HFF-Myc (cell line): ENCODE data around the gene DNAJC6.

ENCODE experiments used
- DNase-seq: peaks from one replicate; pipeline ENCODE4 v3.0.0-alpha.2; 2011; ENCODE audit warnings: low read depth; ENCODE audit errors: extremely low read depth
- H3K4me3 ChIP-seq: replicated peaks from 2 replicates; pipeline ENCODE4 v1.5.1; 2011; ENCODE audit warnings: low read depth, mild to moderate bottlenecking, control low read depth, low read length
- TF ChIP-seq, protein P1 (sequence below): IDR thresholded peaks from 2 replicates; pipeline ENCODE4 v1.5.1; 2012; ENCODE audit warnings: mild to moderate bottlenecking, low read depth, low read length, control low read depth; ENCODE audit errors: missing control alignments

Gene DNAJC6

DNA sequence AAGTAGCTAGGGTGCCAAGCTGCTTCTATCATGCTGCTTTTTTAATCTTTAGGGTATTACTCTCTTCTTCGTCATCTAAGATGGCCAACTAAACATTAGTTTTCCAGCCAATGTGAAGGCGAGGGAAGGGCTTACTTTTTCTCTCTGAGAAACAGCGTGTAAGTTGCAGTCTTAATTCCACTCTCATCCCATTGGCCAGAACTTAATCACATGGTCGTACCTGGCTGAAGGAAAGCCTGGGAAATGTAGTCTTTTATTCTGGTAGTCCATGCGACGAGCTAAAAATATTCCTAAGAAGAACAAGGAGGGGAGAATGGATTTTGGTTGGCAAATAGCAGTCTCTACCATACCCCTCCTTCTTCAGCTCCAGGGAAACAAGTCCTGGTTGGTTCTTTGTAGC is 21.5 kb downstream of the DNAJC6 start:
- DNase-seq = no peak
- H3K4me3 ChIP-seq = no peak overlapping the region
- TF ChIP-seq, protein P1, sequence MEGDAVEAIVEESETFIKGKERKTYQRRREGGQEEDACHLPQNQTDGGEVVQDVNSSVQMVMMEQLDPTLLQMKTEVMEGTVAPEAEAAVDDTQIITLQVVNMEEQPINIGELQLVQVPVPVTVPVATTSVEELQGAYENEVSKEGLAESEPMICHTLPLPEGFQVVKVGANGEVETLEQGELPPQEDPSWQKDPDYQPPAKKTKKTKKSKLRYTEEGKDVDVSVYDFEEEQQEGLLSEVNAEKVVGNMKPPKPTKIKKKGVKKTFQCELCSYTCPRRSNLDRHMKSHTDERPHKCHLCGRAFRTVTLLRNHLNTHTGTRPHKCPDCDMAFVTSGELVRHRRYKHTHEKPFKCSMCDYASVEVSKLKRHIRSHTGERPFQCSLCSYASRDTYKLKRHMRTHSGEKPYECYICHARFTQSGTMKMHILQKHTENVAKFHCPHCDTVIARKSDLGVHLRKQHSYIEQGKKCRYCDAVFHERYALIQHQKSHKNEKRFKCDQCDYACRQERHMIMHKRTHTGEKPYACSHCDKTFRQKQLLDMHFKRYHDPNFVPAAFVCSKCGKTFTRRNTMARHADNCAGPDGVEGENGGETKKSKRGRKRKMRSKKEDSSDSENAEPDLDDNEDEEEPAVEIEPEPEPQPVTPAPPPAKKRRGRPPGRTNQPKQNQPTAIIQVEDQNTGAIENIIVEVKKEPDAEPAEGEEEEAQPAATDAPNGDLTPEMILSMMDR = no peak

DNA sequence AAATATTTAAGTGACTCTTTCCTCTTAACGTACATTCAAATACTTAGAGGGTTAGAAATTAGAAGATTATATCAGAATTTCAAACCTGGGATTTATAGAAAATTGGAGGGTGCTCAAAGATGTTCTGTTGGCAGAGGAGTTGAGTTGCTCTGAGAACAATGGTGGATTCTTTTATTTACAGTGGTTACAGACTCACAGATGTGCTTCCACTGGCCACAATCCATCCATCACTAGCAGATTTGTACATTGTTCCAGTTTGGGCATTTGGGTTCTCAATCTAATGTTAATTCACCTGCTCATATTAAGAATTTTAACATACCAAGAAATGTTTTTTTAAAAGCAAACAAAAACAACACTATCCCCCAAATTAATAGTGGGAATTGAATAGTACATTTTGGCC is 23.5 kb downstream of the DNAJC6 start:
- no peak for DNase-seq
- no peak overlapping the region for H3K4me3 ChIP-seq
- TF ChIP-seq, protein P1 = no peak

DNA sequence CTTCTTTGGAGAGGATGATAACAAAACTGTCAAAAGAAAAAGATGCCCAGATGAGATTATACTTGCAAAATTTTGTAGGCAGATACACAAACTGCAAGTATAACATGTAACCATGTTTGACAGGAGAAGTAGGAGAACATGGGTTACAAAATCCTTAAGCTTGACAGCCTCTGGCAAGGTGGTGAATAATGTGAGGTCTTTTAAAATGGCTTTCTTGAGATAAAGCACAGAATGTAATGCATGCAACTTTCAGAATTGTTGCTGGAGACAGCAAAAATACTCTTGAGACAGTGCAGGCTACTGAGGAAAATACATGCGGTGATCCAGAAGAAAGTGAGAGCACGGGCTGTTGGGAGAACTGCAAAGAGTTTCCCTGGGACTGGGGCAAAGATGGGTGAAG is 24.7 kb downstream of the DNAJC6 start:
- no peak for DNase-seq
- TF ChIP-seq, protein P1 = no peak
- no peak overlapping the region for H3K4me3 ChIP-seq

DNA sequence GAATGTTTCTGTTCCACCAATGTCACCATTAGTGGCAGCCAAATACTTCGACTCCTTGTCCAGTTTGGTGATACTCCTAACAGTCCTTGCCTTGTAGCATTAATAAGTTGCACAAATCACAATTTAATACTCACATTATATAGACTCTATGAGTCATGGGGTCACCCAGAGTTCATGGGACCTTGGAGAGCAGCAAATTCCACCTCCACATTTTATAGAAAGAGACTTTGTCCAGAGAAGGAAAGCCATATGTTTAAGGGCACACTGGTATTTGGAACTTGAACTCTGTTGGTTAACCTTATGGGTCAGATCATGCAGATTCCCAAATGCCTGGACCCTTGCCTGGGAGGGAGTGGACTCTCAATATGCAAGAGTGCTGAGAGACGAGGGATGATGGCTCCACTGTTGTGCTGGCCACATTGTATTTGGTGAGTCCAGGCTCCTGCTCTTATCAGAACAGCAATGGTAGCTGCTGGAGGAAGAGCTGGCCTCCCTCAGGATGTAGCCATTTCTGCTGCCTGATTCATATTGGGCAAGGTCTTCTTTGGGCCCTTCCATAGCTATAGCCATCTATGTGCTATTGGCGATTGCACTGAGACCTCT is 30.6 kb downstream of the DNAJC6 start:
- TF ChIP-seq, protein P1 = no peak
- DNase-seq = peak; percentile 40
- H3K4me3 ChIP-seq = no peak overlapping the region

DNA sequence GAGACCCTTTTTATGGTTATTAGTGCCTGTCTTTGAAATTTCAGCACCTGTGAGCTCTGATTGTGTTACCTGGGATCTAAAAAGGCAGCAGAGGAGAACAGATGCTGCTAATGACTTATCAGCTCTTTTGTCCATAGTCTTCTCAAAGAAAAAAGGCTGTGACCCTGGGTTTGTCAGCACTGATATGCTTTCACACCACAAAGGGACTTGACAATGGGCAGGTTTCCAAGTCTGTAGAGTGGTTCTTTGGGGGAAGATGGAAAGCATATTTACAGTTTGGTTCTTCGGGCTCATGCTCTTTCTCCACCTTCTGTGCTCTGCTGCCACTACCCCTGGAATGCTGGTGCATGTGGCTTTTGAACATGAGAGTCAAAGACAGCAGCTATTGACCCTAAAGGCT is 32.0 kb downstream of the DNAJC6 start:
- TF ChIP-seq, protein P1 = no peak
- H3K4me3 ChIP-seq = no peak overlapping the region
- DNase-seq = no peak

DNA sequence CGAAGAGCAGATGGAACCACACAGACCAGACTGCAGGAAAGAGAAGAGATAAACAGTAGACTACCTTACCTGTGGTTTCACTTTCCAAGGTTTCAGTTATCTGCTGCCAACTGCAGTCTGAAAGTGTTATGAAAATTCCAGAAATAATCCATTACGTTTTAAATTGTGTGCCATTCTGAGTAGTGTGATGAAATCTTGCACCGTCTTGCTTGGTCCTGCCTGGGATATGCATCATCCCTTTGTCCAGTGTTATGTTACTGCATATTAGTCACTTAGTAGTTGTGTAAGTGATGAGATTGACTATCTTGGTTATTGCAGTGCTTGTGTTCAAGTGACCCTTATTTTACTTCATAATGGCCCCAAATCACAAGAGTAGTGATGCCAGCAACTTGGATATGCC is 33.9 kb downstream of the DNAJC6 start:
- no peak for DNase-seq
- H3K4me3 ChIP-seq = no peak overlapping the region
- TF ChIP-seq, protein P1 = no peak
